Measurements from ENCODE around the gene UBE2L3. TPM values are rescaled to one million over a fixed set of nuclear protein-coding genes. Genes with fewer than 3 reads are reported as not detected.

Gene UBE2L3
- total and polyA plus RNA-seq, 10 of the 15 experiments (the other 5 are each of a cell fraction or from before 2014, with no cell fraction given), result 55.7 to 168 (median 113) TPM

DNA sequence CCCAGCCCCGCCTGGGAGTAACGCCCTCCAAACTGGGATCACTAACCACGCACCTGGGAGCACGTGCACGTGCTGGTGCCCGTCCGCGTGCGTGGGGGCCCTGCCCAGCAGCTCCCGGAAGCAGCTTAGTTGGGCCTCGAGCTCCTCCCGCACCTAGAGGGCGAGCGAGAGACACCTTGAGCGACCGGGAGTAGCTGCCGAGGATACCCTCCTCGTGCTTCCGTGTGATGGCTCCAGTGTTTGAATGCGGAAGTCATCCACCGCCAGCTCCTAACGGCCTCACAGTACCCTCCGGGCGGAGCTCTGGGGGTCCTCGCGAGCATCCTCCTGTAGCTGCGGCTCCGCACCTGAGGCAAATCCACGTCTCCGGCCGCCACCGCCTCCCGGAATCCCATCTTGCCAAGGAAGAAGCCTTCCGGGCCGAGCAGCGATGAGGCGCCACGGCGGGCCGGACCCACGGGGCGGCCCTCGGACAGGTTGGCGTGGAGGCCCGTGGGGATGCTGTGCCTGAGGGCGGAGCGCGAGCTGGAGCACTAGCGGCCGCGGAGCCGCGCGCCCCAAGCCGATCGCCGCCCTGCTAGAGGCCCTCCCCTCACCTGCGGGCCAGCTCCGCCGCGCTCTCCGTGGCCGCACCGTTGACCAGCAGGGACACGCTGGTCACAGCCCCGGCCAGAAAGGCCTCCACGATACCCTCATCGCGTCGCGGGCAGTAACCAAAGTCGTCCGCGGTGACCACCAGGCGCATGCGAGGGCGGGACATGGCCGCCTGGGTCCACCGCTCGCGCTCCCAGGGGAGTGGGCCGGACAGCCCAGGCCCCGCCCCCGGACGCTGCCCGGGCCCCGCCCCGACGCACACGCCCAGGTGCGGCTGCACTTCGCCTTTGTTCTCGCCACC, 62.0 kb downstream of the UBE2L3 start, which contains the start of gene YDJC (continued):
- TF ChIP-seq, protein P1, sequence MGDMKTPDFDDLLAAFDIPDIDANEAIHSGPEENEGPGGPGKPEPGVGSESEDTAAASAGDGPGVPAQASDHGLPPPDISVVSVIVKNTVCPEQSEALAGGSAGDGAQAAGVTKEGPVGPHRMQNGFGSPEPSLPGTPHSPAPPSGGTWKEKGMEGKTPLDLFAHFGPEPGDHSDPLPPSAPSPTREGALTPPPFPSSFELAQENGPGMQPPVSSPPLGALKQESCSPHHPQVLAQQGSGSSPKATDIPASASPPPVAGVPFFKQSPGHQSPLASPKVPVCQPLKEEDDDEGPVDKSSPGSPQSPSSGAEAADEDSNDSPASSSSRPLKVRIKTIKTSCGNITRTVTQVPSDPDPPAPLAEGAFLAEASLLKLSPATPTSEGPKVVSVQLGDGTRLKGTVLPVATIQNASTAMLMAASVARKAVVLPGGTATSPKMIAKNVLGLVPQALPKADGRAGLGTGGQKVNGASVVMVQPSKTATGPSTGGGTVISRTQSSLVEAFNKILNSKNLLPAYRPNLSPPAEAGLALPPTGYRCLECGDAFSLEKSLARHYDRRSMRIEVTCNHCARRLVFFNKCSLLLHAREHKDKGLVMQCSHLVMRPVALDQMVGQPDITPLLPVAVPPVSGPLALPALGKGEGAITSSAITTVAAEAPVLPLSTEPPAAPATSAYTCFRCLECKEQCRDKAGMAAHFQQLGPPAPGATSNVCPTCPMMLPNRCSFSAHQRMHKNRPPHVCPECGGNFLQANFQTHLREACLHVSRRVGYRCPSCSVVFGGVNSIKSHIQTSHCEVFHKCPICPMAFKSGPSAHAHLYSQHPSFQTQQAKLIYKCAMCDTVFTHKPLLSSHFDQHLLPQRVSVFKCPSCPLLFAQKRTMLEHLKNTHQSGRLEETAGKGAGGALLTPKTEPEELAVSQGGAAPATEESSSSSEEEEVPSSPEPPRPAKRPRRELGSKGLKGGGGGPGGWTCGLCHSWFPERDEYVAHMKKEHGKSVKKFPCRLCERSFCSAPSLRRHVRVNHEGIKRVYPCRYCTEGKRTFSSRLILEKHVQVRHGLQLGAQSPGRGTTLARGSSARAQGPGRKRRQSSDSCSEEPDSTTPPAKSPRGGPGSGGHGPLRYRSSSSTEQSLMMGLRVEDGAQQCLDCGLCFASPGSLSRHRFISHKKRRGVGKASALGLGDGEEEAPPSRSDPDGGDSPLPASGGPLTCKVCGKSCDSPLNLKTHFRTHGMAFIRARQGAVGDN (IDR thresholded peaks at IDR 0.05), result peak; percentile 94
- TF ChIP-seq KDM1A (IDR thresholded peaks at IDR 0.05; ENCODE audit: borderline replicate concordance) (no peak), RBBP5 (conservative IDR thresholded peaks at IDR 0.05) (no peak), POLR2AphosphoS5 (IDR thresholded peaks at IDR 0.05; ENCODE audit: low read length) (peak; percentile 90), ZNF622 (IDR thresholded peaks at IDR 0.05) (no peak), TCF12 (IDR thresholded peaks at IDR 0.05; ENCODE audit: low read depth, low read length) (0 out of 2 replicates have a peak, but pooled peaks have one; percentile 81), SMARCA5 (IDR thresholded peaks at IDR 0.05) (peak; percentile 47), EP300 (IDR thresholded peaks at IDR 0.05; ENCODE audit: borderline replicate concordance in 1 of 2, control insufficient read depth in 1 of 2, low read depth in 2 of 2, low read length in 2 of 2) (0 out of 4 replicates have a peak, but pooled peaks of 1 of the 2 experiments have one; percentile 17), CBX5 (IDR thresholded peaks at IDR 0.05; ENCODE audit: low read depth) (no peak), NFYB (IDR thresholded peaks at IDR 0.05; ENCODE audit: insufficient read depth, low read depth, low read length) (no peak), SIN3A (IDR thresholded peaks at IDR 0.05; ENCODE audit: low read depth, low read length) (peak; percentile 86; the same call in 1 of the 2 replicates), SMAD5 (IDR thresholded peaks at IDR 0.05; ENCODE audit: low read depth) (peak; percentile 80), RAD21 (IDR thresholded peaks at IDR 0.05; ENCODE audit: insufficient read depth, low read depth, low read length) (no peak), NR2F1 (conservative IDR thresholded peaks at IDR 0.05) (0 out of 2 replicates have a peak, but pooled peaks have one; percentile 29), MYB (IDR thresholded peaks at IDR 0.05; ENCODE audit: borderline replicate concordance, low read depth, low read length) (0 out of 2 replicates have a peak, but pooled peaks have one; percentile 15), MEF2B (IDR thresholded peaks at IDR 0.05; ENCODE audit: partially characterized antibody, poor library complexity, severe bottlenecking) (peak; percentile 96), SIX5 (IDR thresholded peaks at IDR 0.05; ENCODE audit: low read depth, low read length, severe bottlenecking) (no peak), DPF2 (IDR thresholded peaks at IDR 0.05) (peak; percentile 73), POLR2AphosphoS2 (IDR thresholded peaks at IDR 0.05; ENCODE audit: low read depth, low read length) (0 out of 2 replicates have a peak, but pooled peaks have one; percentile 35), BMI1 (IDR thresholded peaks at IDR 0.05; ENCODE audit: borderline replicate concordance) (no peak)
- TF ChIP-seq, protein P2, sequence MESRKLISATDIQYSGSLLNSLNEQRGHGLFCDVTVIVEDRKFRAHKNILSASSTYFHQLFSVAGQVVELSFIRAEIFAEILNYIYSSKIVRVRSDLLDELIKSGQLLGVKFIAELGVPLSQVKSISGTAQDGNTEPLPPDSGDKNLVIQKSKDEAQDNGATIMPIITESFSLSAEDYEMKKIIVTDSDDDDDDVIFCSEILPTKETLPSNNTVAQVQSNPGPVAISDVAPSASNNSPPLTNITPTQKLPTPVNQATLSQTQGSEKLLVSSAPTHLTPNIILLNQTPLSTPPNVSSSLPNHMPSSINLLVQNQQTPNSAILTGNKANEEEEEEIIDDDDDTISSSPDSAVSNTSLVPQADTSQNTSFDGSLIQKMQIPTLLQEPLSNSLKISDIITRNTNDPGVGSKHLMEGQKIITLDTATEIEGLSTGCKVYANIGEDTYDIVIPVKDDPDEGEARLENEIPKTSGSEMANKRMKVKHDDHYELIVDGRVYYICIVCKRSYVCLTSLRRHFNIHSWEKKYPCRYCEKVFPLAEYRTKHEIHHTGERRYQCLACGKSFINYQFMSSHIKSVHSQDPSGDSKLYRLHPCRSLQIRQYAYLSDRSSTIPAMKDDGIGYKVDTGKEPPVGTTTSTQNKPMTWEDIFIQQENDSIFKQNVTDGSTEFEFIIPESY (IDR thresholded peaks at IDR 0.05), result no peak; the same call in 1 of the 2 replicates
- TF ChIP-seq, protein P3, sequence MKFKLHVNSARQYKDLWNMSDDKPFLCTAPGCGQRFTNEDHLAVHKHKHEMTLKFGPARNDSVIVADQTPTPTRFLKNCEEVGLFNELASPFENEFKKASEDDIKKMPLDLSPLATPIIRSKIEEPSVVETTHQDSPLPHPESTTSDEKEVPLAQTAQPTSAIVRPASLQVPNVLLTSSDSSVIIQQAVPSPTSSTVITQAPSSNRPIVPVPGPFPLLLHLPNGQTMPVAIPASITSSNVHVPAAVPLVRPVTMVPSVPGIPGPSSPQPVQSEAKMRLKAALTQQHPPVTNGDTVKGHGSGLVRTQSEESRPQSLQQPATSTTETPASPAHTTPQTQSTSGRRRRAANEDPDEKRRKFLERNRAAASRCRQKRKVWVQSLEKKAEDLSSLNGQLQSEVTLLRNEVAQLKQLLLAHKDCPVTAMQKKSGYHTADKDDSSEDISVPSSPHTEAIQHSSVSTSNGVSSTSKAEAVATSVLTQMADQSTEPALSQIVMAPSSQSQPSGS (IDR thresholded peaks at IDR 0.05; ENCODE audit: low read length), result no peak
- TF ChIP-seq, protein P4, sequence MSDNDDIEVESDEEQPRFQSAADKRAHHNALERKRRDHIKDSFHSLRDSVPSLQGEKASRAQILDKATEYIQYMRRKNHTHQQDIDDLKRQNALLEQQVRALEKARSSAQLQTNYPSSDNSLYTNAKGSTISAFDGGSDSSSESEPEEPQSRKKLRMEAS (IDR thresholded peaks at IDR 0.05; ENCODE audit: low read depth, low read length), result peak; percentile 98
